GM21381 (cell line): ENCODE results near the gene LILRB3.
"Not testable (repeated sequence)": the region's sequence is repeated elsewhere in the genome, so short reads cannot be mapped to it uniquely, and the experiment has no call there.

Experiments used
- ATAC-seq: cut with Tn5 transposase; IDR thresholded peaks from one replicate; pipeline ENCODE4 v1.9.1; 2021; ENCODE audit warnings: mild to moderate bottlenecking, moderate library complexity; ENCODE audit not compliant: unreplicated experiment

Gene LILRB3

DNA sequence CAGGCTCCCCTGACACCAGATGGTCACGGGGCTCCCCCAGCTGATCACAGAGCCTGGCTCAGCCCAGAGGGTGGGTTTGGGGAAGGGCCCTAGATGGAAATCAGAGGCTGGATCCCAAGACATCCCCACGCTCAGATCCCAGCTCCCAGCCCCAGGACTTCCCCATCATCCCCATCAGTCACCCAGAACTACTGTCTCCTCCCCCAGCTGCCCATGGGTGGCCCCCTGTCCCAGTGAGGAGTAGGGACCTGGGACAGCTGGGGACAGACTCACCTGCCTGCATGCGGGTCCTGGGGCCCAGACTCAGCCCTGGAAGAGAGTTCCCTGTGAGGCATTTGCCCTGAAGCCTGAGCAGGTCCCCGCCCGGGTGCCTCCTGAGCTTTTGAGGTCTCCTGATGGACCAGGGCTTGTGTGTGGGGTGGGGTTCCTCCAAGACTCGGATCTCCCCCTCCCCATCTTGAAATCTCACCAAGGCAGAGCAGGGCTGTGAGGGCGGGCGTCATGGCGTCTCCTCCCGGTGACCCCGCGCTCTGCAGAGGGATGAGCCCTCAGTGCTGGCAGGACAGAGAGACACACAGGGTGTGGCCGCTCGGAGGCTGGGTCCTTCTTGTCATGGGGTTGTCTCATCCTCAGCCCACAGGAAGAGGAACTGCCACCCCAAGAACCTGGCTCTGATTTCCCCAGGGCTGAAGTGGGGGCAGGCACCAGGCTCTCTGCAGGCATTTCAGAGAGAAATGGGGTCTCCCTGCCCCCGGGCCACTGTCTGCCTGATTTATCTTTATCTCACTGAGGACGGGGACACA lies at the start of gene LILRB3:
Gene LILRB3, minus strand, starts transcription at position 534 of the 803 bp plus-strand sequence. Its CDS starts 31 bp downstream, at position 503.
- ATAC-seq, result not testable (repeated sequence)

DNA sequence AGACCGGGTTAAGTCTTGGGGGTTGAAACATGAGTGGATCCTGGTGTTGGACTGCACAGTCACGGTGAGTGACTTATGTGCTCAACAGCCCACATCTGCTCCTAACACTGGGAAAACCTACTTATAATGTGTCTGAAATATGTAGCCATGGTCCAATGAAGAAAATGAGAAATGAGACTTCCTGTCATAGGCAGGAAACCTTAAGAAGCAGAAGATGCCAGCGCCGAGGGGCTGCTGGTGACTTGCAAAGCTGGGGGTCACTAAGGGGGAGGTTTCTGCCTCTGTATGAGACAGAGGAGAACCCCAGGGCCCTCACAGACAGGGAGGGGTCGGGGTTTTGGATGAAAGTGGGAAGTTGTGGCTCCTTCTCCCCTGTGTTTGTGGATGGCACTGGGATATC lies 49.4 kb upstream of the LILRB3 start:
- not testable (repeated sequence) for ATAC-seq

DNA sequence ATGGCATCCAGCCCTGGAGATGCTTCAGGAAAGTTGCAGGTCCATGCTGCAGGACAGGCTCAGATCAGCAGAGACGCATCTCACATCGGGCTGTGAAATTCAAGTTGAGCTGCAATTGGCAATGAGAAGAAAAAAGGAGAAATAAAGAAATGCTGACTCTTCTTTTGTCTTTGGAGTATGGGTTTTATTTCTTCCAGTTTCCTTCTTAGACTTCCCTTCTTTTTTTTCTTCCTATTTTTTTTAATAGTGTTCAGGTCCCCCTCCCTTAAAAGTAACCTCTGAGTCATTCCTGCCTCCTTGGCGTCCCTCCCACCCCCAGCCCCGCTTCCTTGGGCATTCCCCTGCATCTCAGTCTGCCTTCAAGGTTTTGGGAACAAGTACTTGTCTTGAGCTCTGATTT lies 48.8 kb upstream of the LILRB3 start:
- ATAC-seq, result not testable (repeated sequence)

DNA sequence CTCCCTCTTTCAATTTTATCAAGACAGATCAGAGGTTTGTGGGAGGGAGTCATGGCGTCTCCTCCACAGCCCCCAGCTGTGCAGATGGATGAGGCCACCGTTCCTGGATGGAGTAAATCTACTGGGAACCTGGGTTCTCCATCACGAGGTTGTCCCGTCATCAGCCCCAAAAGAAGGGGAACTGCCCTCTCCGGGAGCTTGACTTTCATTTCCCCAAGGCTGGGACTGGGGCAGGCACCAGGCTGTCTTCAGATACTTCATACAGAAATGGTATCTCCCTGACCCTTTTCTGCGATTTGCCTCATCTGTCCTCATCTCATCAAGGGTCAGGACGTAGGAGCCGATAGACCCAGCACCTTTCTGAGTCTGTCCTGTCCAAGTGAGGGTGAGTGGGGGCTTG lies 48.3 kb upstream of the LILRB3 start:
- ATAC-seq, result no peak

DNA sequence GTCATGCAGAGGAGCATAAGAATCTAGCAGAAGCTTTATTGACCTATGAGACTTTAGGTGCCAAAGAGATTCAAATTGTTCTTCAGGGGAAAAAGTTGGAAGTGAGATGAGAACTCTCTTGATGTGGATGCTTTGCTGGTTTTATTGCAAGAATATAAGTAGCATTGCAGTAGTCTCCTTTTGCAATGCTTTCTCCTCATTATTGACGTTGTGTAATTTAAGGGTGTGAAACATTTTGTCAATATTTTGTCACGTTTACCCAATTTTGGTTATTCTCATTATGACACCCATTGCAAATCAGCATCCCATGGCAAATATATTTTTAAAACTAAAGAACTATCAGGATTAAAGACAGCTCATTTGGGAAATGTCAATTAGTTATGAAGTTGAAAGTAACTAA lies 46.1 kb upstream of the LILRB3 start:
- no peak for ATAC-seq

DNA sequence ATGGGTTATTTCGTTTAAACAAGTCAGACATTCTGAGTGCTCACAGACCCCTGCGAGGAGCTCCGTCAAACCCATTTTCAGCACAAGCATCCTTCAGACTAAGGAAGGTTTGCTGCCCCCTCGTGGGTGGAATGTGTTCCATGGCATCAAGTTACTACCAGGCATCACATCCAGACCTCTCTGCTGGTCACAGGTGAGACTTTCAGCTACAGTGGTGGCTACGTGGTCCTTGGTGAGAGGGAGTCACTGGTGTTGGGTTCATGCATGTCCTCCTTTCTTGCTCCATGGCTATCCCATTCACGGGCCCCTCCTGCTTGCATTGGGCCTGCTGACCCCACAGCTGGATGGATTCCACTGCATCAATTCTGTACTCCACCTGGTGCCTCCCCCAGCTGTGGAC lies 43.3 kb upstream of the LILRB3 start:
- ATAC-seq, result no peak

DNA sequence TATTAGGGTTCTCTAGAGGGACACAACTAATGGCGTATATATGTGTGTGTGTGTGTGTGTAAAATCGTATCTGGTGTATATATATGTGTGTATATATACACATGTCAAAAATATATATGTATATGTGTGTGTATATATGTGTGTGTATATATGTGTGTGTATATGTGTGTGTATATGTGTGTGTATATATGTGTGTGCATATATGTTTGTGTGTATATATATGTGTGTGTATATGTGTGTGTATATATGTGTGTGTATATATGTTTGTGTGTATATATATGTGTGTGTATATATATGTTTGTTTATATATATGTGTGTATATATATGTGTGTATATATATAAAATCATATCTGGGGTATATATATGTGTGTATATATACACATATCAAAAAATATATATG lies 39.7 kb upstream of the LILRB3 start:
- ATAC-seq, result no peak

DNA sequence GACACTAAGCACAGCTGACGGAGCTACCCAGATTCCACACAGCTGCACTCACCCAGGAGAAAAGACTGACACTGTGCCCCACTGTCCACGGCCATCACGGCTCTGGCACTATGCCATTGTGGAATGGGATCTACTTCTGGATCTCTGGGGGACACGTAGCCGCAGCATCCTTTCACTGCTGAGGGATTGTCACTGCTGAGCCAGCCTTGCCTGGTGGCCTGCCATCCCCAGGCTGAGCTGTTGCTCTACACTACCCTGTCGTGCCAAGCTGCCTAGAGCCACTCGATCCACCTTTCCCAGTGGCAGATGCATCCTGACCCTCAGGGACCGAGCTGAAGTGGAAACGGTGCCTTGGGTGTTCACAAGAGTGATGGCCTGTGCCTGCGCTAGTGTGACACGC lies 39.3 kb upstream of the LILRB3 start:
- no peak for ATAC-seq

DNA sequence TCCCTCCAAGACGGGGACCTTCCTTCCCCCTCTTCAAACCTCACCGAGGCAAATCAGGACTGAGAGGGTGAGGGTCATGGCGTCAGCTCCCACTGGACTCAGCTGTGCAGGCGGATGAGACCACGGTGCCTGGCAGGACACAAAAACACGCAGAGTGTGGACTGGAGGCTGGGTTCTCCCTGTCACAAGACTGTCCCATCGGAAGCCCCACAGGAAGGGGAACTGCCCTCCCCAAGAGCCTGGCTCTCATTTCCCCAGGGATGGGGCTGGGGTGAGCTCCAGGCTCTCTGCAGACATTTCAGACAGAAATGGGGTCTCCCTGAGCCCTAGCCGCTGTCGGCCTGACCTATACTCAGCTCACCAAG lies 34.3 kb upstream of the LILRB3 start, which contains the start of gene LILRB5:
Gene LILRB5, minus strand, starts transcription at position 158 of the 365 bp plus-strand sequence. Its CDS starts 80 bp downstream, at position 78.
- no peak for ATAC-seq

DNA sequence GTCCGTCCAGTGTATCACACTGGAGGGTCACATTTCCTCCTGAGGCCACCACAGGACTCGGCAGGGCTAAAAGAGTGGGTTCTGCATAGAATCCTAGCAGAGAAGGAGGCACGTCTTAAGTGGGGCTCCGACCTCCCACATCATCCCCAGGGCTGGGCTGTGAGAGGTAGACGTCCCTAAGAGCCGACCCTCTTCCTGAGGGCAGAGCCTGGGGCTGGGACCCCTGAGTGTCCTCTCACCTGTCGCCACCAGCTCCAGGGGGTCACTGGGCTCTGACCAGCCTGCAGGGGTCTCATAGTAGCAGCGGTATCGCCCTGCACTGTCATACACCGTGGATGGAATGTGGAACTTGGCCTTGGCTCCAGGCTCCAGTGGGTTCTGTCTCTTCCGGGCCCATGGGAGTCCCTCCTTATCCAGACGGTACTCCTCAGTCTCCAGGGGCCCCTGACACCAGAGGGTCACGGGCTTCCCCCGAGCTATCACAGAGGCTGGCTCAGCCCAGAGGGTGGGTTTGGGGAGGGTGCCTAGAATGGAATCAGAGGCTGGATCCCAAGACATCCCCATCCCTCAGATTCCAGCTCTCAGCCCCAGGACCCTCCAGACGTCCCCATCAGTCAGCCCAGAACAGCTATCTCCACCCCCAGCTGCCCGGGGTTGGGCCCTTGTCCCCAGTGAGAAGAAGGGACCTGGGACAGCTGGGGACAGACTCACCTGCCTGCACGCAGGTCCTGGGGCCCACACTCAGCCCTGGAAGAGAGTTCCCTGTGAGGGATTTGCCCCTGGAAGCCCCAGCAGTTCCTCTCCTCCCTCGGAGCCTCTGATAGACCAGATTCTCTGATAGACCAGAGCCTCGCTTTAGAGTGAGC lies 33.7 kb upstream of the LILRB3 start:
- no peak for ATAC-seq

DNA sequence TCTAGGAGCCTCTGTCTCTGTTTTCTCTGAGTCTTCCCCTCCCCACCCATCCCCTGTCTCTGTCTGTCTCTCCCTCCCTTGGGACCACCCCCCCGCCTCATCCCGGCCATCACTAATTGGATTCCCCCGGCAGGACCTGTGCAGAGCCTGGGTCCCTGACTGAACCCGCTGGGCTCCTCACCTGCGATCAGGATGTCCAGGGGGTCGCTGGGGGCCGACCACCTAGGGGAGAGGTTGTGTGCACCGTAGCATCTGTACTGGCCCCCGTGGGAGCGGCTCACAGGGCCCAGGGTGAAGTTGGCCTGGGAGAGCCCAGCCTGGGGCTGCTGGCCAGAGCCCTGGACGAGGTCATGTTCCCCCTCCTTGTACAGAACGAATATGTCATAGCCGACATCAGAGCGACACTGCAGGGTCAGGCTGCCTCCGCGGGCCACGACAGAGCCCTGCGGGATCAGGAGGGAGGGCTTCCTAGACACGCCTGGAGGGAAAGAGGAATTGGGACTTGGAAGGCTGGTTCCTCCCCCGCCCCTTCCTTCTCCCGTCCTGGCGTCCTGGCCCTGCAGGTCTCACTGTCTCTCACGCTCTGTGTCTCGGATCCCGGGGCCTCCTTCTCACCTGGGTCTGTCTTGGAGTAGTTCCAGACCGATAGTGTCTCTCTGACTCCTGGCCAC lies 32.4 kb upstream of the LILRB3 start:
- ATAC-seq, result no peak

DNA sequence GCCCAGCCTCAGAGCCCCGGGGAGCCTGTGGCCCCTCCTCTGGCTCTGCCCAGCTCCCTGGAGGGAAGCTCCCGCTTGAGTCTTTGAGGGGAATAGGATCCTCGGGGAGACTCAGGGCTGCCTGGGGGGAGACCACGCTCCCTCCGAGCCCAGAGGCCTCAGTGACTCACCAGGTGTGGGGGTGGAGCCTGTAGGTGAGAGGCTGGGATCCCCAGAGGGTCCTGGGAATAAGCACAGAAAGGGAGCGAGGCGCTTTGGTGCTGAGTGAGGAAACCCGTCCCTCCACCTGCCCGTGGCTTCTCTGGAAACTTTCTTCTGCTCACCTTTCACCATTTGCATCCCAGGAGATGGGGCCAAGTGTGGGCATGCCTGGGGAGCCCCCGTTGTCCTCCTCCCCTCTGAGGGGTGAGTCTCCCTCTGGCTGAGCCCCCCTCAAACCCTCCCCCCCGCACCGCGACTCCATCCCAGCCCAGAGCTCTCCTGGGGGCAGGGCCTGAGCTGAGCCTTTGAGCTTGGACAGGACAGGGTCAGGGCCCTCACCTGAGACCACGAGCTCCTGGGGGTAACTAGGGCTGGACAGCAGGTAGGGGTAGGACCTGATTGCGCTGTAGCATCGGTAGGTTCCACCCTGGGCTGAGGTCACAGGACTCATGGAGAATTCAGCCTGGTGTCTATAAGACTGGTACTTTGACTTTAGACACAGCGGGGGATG lies 31.5 kb upstream of the LILRB3 start:
- ATAC-seq, result no peak

DNA sequence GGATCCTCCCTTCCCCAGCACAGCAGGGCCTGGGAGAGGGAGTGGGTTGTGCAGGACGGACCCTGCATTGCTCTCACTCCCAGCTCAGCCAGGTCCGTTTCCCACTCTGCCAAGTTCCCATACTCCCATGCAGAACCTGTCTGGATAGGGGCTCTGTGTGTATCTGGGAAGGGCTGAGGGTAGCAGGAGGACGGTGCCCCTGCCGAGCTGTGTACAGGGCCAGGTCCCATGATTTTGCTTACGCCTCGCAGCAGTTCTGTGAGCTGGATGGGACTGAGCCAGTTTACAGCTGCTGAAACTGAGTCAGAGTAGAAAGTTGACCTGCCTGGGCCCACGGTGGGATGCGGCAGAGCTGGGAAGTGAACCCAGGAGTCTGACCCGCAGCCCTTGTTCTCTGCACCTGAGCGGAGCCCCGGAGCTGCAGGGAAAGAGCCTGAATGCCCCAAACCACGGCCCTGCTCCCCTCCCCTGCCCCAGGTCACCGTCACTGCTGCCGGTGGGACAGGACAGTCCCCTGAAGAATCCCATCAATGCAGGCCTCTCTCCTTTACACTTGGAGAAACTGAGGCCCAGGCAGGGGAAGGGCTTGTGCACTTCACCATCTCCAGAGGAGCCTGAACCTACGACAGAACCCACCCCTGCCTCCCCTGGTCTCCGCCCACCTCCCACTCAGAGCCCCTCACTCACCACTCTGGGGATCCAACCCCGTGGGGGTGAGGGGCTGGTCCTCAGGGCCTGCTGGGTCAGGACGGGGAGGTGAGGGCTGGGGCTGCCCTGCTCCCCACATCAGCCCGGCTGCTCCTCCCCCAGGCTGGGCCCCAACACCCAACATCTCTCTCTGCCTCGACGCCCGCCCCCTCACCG lies 30.8 kb upstream of the LILRB3 start:
- no peak for ATAC-seq

DNA sequence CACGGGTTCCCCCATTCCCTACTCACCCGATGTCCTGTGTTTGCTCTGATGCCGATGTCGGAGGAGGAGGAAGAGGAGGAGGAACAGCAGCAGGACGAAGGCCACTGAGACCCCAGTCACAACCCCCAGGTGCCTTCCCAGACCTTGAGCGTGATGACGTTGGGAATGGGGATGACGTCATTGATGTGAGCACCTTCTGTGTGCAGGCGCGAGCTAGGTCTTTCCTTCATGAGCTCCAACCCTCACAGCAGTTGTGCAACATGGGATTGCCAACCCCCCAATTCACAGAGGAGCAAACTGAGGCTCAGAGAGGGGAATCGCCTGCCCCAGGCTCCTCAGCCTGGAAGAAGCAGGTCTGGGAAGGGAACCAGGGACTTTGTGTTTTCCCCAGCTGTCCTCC lies 30.0 kb upstream of the LILRB3 start:
- ATAC-seq, result no peak

DNA sequence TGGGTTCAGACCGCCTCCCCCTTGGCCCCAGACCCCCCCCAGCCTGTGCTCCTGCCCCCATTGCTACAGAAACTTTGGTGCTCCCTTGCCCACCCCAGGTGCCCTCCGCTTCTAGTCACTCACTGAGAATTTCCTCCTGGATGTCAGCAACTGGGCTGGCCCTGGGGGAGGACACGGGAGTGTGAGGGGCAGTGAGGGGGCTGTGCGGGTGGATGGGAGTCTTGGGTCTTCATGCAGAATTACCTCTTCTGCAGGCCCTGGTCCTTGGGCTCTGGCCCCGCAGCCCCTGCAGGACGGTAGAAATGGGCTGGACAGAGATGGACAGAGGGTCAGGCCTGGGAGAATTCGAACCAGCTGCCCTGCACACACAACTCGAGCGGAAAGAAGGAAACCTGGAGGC lies 29.4 kb upstream of the LILRB3 start:
- no peak for ATAC-seq

DNA sequence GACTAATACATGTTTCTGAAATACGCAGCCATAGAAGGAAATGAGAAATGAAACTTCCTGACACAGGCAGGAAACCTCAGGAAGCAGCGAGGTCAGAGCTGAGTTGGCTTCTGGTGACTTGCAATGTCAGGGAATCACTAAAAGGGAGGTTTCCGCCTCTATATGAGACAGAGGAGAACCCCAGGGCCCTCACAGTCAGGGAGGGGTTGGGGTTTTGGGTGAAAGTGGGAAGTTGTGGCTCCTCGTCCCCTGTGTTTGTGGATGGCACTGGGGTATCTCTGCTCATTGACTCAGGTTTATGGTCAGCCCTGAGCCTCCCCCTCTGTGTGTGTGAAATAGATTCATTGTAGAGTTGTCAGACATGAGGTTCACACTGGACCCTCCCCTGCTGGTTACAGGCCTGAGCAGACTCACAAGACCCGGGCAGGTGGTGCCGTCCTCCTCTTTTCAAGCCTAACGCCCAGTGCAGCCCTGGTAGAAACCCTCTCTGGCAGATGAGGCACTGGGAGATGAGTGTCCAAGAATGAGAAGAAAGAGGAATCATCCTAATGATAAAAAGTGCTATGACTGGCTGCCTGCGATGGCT lies 25.3 kb upstream of the LILRB3 start:
- no peak for ATAC-seq

DNA sequence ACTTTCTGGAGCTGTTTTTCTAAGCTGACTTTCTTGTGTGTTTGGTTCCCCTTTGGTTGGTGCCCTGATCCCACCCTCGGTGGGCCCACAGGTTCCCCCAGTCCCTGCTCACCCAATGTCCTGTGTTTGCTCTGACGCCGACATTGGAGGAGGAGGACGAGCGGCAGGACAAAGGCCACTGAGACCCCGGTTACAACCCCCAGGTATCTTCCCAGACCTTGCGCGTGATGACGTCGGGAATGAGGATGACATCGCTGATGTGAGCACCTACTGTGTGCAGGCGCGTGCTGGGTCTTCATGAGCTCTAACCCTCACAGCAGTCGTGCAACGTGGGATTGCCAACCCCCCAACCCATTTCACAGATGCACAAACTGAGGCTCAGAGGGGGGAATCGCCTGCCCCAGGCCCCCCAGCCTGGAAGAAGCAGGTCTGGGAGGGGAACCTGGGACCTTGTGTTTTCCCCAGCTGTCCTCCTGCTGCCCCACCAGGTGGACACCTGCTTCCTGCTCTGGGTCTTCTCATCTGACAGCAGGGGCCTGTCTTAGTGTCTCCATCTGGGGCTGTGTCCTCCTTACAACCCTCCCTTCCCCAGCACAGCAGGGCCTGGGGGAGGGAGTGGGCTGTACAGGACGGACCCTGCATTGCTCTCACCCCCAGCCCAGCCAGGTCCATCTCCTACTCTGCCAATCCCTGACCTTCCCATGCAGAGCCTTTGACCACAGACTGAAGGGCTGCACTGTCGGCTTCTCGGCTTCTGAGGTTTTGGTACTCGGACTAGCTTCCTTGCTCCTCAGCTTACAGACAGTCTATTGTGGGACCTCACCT lies 24.5 kb upstream of the LILRB3 start:
- no peak for ATAC-seq

DNA sequence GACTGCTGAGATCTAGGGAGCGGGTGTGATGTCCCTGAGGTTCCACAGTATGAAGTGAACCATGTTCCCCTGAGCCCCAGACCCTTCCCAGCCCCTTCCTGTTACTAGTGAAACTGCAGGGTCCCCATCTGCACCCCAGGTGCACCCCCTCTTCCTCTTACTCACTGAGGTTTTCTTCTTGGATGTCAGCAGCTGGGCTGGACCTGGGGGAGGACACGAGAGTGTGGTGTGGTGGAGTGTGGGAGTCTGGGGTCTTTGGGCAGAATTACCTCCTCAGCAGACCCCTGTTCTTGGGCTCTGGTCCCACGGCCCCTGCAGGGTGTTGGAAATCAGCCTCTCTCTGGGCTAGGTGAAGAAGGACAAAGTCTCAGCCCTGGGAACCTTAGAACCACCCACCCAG lies 23.1 kb upstream of the LILRB3 start:
- no peak for ATAC-seq

DNA sequence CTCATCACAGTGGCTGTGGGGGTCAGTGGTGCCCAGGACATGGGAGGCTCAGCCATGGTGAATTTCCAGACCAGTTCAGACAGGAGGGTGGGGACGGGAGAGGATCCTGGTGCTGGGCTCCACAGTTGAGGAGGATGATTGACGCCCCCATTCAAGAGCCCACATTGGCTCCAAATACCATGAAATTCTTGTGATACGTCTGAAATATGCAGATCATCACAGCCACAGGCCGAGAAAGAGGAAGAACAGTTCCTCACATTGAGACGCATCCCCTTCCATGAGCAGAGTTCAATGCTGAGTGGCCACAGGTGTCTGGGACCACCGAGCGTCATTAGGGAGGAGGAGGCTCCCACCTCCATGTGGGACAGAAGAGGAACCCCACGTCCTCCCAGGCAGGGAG lies 21.0 kb upstream of the LILRB3 start:
- ATAC-seq, result not testable (repeated sequence)
